H9 (cell line): ENCODE measurements around the gene PTK7. TPM values are rescaled to one million over a fixed set of nuclear protein-coding genes. Genes with fewer than 3 reads are reported as not detected.

Source experiments
- DNase-seq: peaks from one replicate; pipeline ENCODE4 v3.0.0-alpha.2; 2017
- H2AFZ ChIP-seq: one replicate; pipeline ENCODE4 v1.6.1; 2013; ENCODE audit warnings: mild to moderate bottlenecking, low read length, control low read depth, moderate library complexity
- H2AK5ac ChIP-seq: 2 replicates; pipeline ENCODE4 v1.6.1; 2013; ENCODE audit warnings: low read length, control low read depth, mixed read lengths; ENCODE audit not compliant: insufficient read length
- H2BK120ac ChIP-seq: one replicate; pipeline ENCODE4 v1.6.1; 2013; ENCODE audit warnings: low read depth, mild to moderate bottlenecking, low read length, control low read depth, inconsistent platforms; ENCODE audit not compliant: poor library complexity, severe bottlenecking
- H2BK12ac ChIP-seq: 2 replicates; pipeline ENCODE4 v1.6.1; 2013; ENCODE audit warnings: low read length, control low read depth, mixed read lengths, low read depth; ENCODE audit not compliant: insufficient read length
- H2BK15ac ChIP-seq: 2 replicates; pipeline ENCODE4 v1.6.1; 2013; ENCODE audit warnings: low read depth, low read length, control low read depth
- H2BK20ac ChIP-seq: one replicate; pipeline ENCODE4 v1.6.1; 2013; ENCODE audit warnings: low read depth, mild to moderate bottlenecking, low read length, control low read depth, inconsistent platforms; ENCODE audit not compliant: poor library complexity, severe bottlenecking
- H2BK5ac ChIP-seq: 2 replicates; pipeline ENCODE4 v1.6.1; 2013; ENCODE audit warnings: low read length, control low read depth, mixed read lengths; ENCODE audit not compliant: insufficient read length
- H3K14ac ChIP-seq: 2 replicates; pipeline ENCODE4 v1.6.1; 2013; ENCODE audit warnings: low read length, control low read depth; ENCODE audit not compliant: insufficient read depth
- H3K18ac ChIP-seq: 2 replicates; pipeline ENCODE4 v1.6.1; 2013; ENCODE audit warnings: low read depth, mild to moderate bottlenecking, mixed read lengths, low read length, control low read depth; ENCODE audit not compliant: insufficient read length
- H3K23ac ChIP-seq: 2 replicates; pipeline ENCODE4 v1.6.1; 2013; ENCODE audit warnings: low read length, control low read depth, mixed read lengths, low read depth; ENCODE audit not compliant: insufficient read length
- H3K23me2 ChIP-seq: 2 replicates; pipeline ENCODE4 v1.6.1; 2013; ENCODE audit warnings: low read depth, mild to moderate bottlenecking, mixed read lengths, low read length, control low read depth; ENCODE audit not compliant: insufficient read length, poor library complexity, severe bottlenecking
- H3K27ac ChIP-seq: 2 replicates; pipeline ENCODE4 v1.5.1; 2013; ENCODE audit warnings: low read length, control low read depth, mixed read lengths, low read depth; ENCODE audit not compliant: insufficient read length
- H3K27me3 ChIP-seq: 2 replicates; pipeline ENCODE4 v1.6.1; 2013; ENCODE audit warnings: low read length, control low read depth, inconsistent platforms; ENCODE audit not compliant: insufficient read depth
- H3K4ac ChIP-seq: 2 replicates; pipeline ENCODE4 v1.6.1; 2013; ENCODE audit warnings: low read depth, mild to moderate bottlenecking, control low read depth, inconsistent platforms, low read length, moderate library complexity
- H3K4me1 ChIP-seq: 2 replicates; pipeline ENCODE4 v1.6.1; 2013; ENCODE audit warnings: low read length, control low read depth, inconsistent platforms; ENCODE audit not compliant: insufficient read depth
- H3K4me2 ChIP-seq: 2 replicates; pipeline ENCODE4 v1.6.1; 2013; ENCODE audit warnings: low read length, control low read depth, mixed read lengths; ENCODE audit not compliant: insufficient read length, insufficient read depth
- H3K56ac ChIP-seq: 2 replicates; pipeline ENCODE4 v1.6.1; 2013; ENCODE audit warnings: low read depth, mild to moderate bottlenecking, mixed read lengths, low read length, control low read depth; ENCODE audit not compliant: insufficient read length
- H3K79me1 ChIP-seq: 2 replicates; pipeline ENCODE4 v1.6.1; 2013; ENCODE audit warnings: low read depth, mild to moderate bottlenecking, moderate library complexity, low read length, control low read depth, inconsistent platforms; ENCODE audit not compliant: insufficient read depth, poor library complexity, severe bottlenecking
- H3K79me2 ChIP-seq: 2 replicates; pipeline ENCODE4 v1.6.1; 2013; ENCODE audit warnings: low read length, control low read depth, inconsistent platforms; ENCODE audit not compliant: insufficient read depth
- H3K9ac ChIP-seq: 2 replicates; pipeline ENCODE4 v1.6.1; 2013; ENCODE audit warnings: low read length, control low read depth, mixed read lengths; ENCODE audit not compliant: insufficient read length; ENCODE audit errors: extremely low read depth
- H3K9me3 ChIP-seq: one replicate; pipeline ENCODE4 v1.6.1; 2013; ENCODE audit warnings: low read depth, low read length, inconsistent platforms; ENCODE audit not compliant: control insufficient read depth
- H3T11ph ChIP-seq: one replicate; pipeline ENCODE4 v1.6.1; 2013; ENCODE audit warnings: mild to moderate bottlenecking, low read length, control low read depth, inconsistent platforms
- H4K20me1 ChIP-seq: one replicate; pipeline ENCODE4 v1.6.1; 2013; ENCODE audit not compliant: control insufficient read depth, insufficient read length, insufficient read depth
- H4K5ac ChIP-seq: 2 replicates; pipeline ENCODE4 v1.6.1; 2013; ENCODE audit warnings: low read depth, mild to moderate bottlenecking, mixed read lengths, low read length, control low read depth; ENCODE audit not compliant: insufficient read length
- H4K8ac ChIP-seq: replicated peaks from 2 replicates; pipeline ENCODE4 v1.6.1; 2013; ENCODE audit warnings: low read length, control low read depth, mixed read lengths, low read depth; ENCODE audit not compliant: insufficient read length
- H4K91ac ChIP-seq: 2 replicates; pipeline ENCODE4 v1.6.1; 2013; ENCODE audit warnings: low read depth, mild to moderate bottlenecking, moderate library complexity, mixed read lengths, low read length, control low read depth; ENCODE audit not compliant: insufficient read length
- H3K27ac Mint-ChIP-seq, 3 experiments: 2 replicates in 2 of 3; 3 replicates in 1 of 3; pipeline ENCODE4 v1.8.0; 2020 to 2021; ENCODE audit warnings: mixed read lengths in 3 of 3, mild to moderate bottlenecking in 1 of 3, moderate library complexity in 1 of 3
- H3K27me3 Mint-ChIP-seq: 2 replicates; pipeline ENCODE4 v1.8.0; 2021; ENCODE audit warnings: low read depth, mild to moderate bottlenecking, moderate library complexity, mixed read lengths
- H3K36me3 Mint-ChIP-seq, 3 experiments: 2 replicates in 2 of 3; 3 replicates in 1 of 3; pipeline ENCODE4 v1.8.0; 2020 to 2021; ENCODE audit warnings: low read depth in 3 of 3, mixed read lengths in 3 of 3; ENCODE audit not compliant: insufficient read depth in 1 of 3
- H3K4me1 Mint-ChIP-seq, 2 experiments: 2 replicates each; pipeline ENCODE4 v1.8.0; 2020; ENCODE audit warnings: mixed read lengths in 2 of 2
- H3K4me3 Mint-ChIP-seq, 2 experiments: 2 replicates in 1 of 2; 3 replicates in 1 of 2; pipeline ENCODE4 v1.8.0; 2020 to 2021; ENCODE audit warnings: mild to moderate bottlenecking in 2 of 2, mixed read lengths in 2 of 2, moderate library complexity in 1 of 2
- H3K9me3 Mint-ChIP-seq, 2 experiments: 2 replicates in 1 of 2; 3 replicates in 1 of 2; pipeline ENCODE4 v1.8.0; 2020; ENCODE audit warnings: mild to moderate bottlenecking in 2 of 2, mixed read lengths in 2 of 2, moderate library complexity in 1 of 2
- WGBS: extraction: QIAGEN DNeasy Blood & Tissue Kit; methylation state at CpG from one replicate; pipeline ENCODE4 v1.1.7; 2013; ENCODE audit warnings: missing lambda C conversion rate, low lambda C conversion rate, mixed read lengths; ENCODE audit not compliant: insufficient read length; ENCODE audit errors: extremely low coverage; 5-methylcytosine and 5-hydroxymethylcytosine counted together
- total RNA-seq: library from RNA; stranded (reverse); gene quantifications from 2 replicates; pipeline ENCODE4 v1.2.1, GENCODE V29; 2021
- TF ChIP-seq, protein P1 (sequence below): fragments of 200-600 bp; sonication (generic); conservative IDR thresholded peaks from 3 replicates; pipeline ENCODE4 v1.8.0; 2021; ENCODE audit warnings: antibody characterized with exemption, mild to moderate bottlenecking

PTK7 gene
- total RNA-seq, 1 experiment from 2014 or later: 128 TPM

DNA sequence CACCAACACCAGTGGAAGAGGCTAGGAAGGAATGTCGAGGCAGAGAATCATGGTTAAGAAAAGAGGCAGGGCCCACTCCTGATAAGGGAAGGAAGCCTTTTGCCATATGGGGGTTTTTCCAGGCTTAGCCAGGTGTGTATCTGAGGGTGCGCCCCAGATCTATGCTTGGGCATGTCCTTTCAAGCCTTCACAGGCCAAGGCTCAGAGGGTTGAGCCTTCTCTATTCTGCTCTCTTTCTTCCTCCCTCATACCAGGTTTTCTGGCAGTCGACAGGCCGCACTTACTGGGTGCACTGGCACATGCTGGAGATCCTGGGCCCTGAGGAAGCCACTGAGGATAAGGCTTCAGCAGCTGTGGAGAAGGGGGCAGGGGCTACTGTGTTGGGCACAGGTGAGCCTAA lies 110.6 kb downstream of the PTK7 start:
- Histone ChIP-seq H2BK5ac (no peak overlapping the region), H4K91ac (no peak overlapping the region), H2AFZ (no peak overlapping the region), H3K23me2 (peaks cover 6% of the 10 kb centered on the region), H3K9ac (no peak overlapping the region), H3K79me1 (no peaks in the 10 kb centered on the region), H3K18ac (no peak overlapping the region), H3K4ac (no peak overlapping the region), H2BK20ac (no peak overlapping the region), H3K23ac (no peak overlapping the region), H3K56ac (no peak overlapping the region), H3K14ac (no peak overlapping the region), H2BK120ac (no peak overlapping the region), H3K4me1 (no peaks in the 10 kb centered on the region), H3T11ph (no peak overlapping the region), H3K79me2 (no peaks in the 10 kb centered on the region), H3K4me2 (no peak overlapping the region), H4K5ac (no peak overlapping the region), H2BK15ac (no peak overlapping the region), H3K27me3 (no peaks in the 10 kb centered on the region), H3K9me3 (no peaks in the 10 kb centered on the region), H2AK5ac (no peak overlapping the region), H4K20me1 (no peaks in the 10 kb centered on the region), H2BK12ac (no peak overlapping the region), H3K27ac (no peak overlapping the region), H4K8ac (no peak overlapping the region)
- TF ChIP-seq, protein P1, sequence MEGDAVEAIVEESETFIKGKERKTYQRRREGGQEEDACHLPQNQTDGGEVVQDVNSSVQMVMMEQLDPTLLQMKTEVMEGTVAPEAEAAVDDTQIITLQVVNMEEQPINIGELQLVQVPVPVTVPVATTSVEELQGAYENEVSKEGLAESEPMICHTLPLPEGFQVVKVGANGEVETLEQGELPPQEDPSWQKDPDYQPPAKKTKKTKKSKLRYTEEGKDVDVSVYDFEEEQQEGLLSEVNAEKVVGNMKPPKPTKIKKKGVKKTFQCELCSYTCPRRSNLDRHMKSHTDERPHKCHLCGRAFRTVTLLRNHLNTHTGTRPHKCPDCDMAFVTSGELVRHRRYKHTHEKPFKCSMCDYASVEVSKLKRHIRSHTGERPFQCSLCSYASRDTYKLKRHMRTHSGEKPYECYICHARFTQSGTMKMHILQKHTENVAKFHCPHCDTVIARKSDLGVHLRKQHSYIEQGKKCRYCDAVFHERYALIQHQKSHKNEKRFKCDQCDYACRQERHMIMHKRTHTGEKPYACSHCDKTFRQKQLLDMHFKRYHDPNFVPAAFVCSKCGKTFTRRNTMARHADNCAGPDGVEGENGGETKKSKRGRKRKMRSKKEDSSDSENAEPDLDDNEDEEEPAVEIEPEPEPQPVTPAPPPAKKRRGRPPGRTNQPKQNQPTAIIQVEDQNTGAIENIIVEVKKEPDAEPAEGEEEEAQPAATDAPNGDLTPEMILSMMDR: no peak
- Mint-ChIP-seq H3K4me1 (peaks cover 10% of the 10 kb centered on the region in 2 experiments), H3K4me3 (no peak overlapping the region), H3K9me3 (no peaks in the 10 kb centered on the region), H3K36me3 (peaks cover 4 to 22% (median 20%) of the 10 kb centered on the region in 3 experiments; a peak in 5 of 7 replicates), H3K27me3 (no peaks in the 10 kb centered on the region), H3K27ac (peak overlapping the region in 2 of 3 experiments; percentile 39 to 43; a peak in 1 of 7 replicates)
- no peak for DNase-seq
- WGBS: no CpG with 5 or more reads among the region's 4 CpGs
